ENCODE data around the gene ZSCAN32.

GRCh38 chr16:3383045-3383448, 17.8 kb downstream of the ZSCAN32 start:
- TF ChIP-seq POLR2A (IDR thresholded peaks at IDR 0.05) (no peak), CTCF (IDR thresholded peaks at IDR 0.05) (no peak)

Data from lower leg skin (tissue), 3 donors.